A673 (cell line): ENCODE measurements around the gene DNAJC4. TPM values are rescaled to one million over a fixed set of nuclear protein-coding genes. Genes with fewer than 3 reads are reported as not detected.

Experiments
- BruUV-seq: library from RNA; stranded (reverse); fragments of 400-500 nt; replicated peaks from 2 replicates; lab custom pipeline; 2021; lab: Mats Ljungman, UMichigan
- CTCF ChIA-PET: fragments of 300-600 bp; sonication (Branson Sonifier 250); formaldehyde crosslinking; loops from one replicate; lab custom pipeline; 2022; ENCODE audit warnings: antibody characterized with exemption; lab: Charles Lee
- POLR2A ChIA-PET: fragments of 300-600 bp; sonication (Branson Sonifier 250); formaldehyde crosslinking; loops from one replicate; lab custom pipeline; 2022; ENCODE audit warnings: antibody characterized with exemption; ENCODE audit not compliant: low non-redundant PET; lab: Charles Lee
- DNase-seq: peaks from one replicate; pipeline ENCODE4 v3.0.0-alpha.2; 2015; ENCODE audit warnings: low spot score
- H3K27ac ChIP-seq: fragments of 200-600 bp; sonication (generic); 2 replicates; pipeline ENCODE4 v1.5.1; 2016; ENCODE audit warnings: mixed run types, low read depth, mild to moderate bottlenecking, mixed read lengths, antibody characterized with exemption, low read length; ENCODE audit not compliant: poor library complexity, severe bottlenecking
- H3K27me3 ChIP-seq: fragments of 200-600 bp; sonication (generic); replicated peaks from 2 replicates; pipeline ENCODE4 v1.6.1; 2017; ENCODE audit warnings: mixed run types, low read depth, mild to moderate bottlenecking, mixed read lengths, antibody characterized with exemption, low read length; ENCODE audit not compliant: insufficient read depth, poor library complexity
- H3K36me3 ChIP-seq: fragments of 200-600 bp; sonication (generic); 2 replicates; pipeline ENCODE4 v1.6.1; 2016; ENCODE audit warnings: mixed run types, mild to moderate bottlenecking, mixed read lengths, antibody characterized with exemption, low read length; ENCODE audit not compliant: insufficient read depth, poor library complexity, severe bottlenecking
- H3K4me1 ChIP-seq: fragments of 200-600 bp; sonication (generic); 2 replicates; pipeline ENCODE4 v1.6.1; 2017; ENCODE audit warnings: mixed run types, mild to moderate bottlenecking, mixed read lengths, antibody characterized with exemption, low read length; ENCODE audit not compliant: insufficient read depth, poor library complexity, severe bottlenecking
- H3K4me3 ChIP-seq: fragments of 200-600 bp; sonication (generic); 2 replicates; pipeline ENCODE4 v1.5.1; 2016; ENCODE audit warnings: low read depth, mixed run types, mild to moderate bottlenecking, mixed read lengths, low read length; ENCODE audit not compliant: poor library complexity, severe bottlenecking
- H3K9me3 ChIP-seq: fragments of 200-600 bp; sonication (generic); 2 replicates; pipeline ENCODE4 v1.6.1; 2016; ENCODE audit warnings: mixed run types, low read depth, mild to moderate bottlenecking, mixed read lengths, antibody characterized with exemption, low read length; ENCODE audit not compliant: poor library complexity, severe bottlenecking
- CTCF ChIP-seq: fragments of 300-800, 200-600 bp; sonication (generic); conservative IDR thresholded peaks from 2 replicates; pipeline ENCODE4 v1.5.1; 2017; ENCODE audit warnings: low read depth, mild to moderate bottlenecking, antibody characterized with exemption, low read length, moderate library complexity, mixed read lengths
- EZH2 ChIP-seq: fragments of 200-600 bp; sonication (generic); IDR thresholded peaks from 2 replicates; pipeline ENCODE4 v1.6.1; 2017; ENCODE audit warnings: borderline replicate concordance, low read depth, mild to moderate bottlenecking, mixed read lengths, antibody characterized with exemption, low read length; ENCODE audit not compliant: poor library complexity, severe bottlenecking
- intact Hi-C: fragments of 100-400 bp; cut with micrococcal nuclease; formaldehyde crosslinking; loops from one replicate; pipeline ENCODE4 v1.10.0; 2022; ENCODE audit not compliant: unreplicated experiment
- total RNA-seq: library from RNA; stranded (reverse); gene quantifications from 2 replicates; pipeline ENCODE4 v1.2.3, GENCODE V29; 2021

DNAJC4 gene
- total RNA-seq, 1 experiment from 2014 or later: 20.2 TPM

- ChIA-PET CTCF (interaction anchor here (0.9 kb wide), 1 partner anchor 10 kb away, joined by 3 read pairs; the partner anchor contains the start of gene PLCB3), POLR2A (no interaction called here)
- no peak overlapping the region for H3K4me3 ChIP-seq
- peaks cover 72% of the 10 kb centered on the region for H3K36me3 ChIP-seq
- H3K9me3 ChIP-seq: no peaks in the 10 kb centered on the region
- intact Hi-C loops: no loop called here
- no peaks in the 10 kb centered on the region for H3K4me1 ChIP-seq
- TF ChIP-seq EZH2: no peak
- no peak for TF ChIP-seq CTCF
- no peak overlapping the region for H3K27ac ChIP-seq
- BruUV-seq: no TSS peak
- H3K27me3 ChIP-seq: no peaks in the 10 kb centered on the region
- DNase-seq: no peak
These were observed 31.3 kb downstream of the DNAJC4 start for GRCh38 chr11:64261556-64262080.

DNA sequence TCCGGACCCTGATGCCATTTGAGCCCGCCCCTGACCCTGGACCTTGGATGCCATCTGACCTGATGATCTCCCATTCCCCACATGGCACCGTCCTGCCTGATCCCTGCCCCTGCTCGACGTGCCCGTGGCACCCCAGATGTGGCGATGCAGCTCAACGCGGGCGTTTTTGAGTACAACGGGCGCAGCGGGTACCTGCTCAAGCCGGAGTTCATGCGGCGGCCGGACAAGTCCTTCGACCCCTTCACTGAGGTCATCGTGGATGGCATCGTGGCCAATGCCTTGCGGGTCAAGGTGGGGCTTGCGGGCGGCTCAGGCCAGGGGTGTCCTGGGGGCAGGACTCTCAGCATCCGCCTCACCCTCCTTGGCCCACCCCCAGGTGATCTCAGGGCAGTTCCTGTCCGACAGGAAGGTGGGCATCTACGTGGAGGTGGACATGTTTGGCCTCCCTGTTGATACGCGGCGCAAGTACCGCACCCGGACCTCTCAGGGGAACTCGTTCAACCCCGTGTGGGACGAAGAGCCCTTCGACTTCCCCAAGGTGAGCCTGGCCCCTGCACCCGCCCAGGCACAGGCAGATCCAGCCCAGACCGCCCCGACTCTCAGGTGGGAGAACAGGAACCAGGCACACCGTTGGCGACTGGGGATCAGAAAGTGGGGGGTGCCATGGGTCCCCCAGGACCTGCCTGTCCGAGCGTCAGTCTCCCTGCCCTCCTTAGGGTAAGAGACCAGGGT is 32.1 kb downstream of the DNAJC4 start:
- Histone ChIP-seq H3K4me3 (no peak overlapping the region), H3K27ac (no peak overlapping the region), H3K9me3 (no peaks in the 10 kb centered on the region), H3K4me1 (no peaks in the 10 kb centered on the region), H3K27me3 (no peaks in the 10 kb centered on the region), H3K36me3 (peaks cover 68% of the 10 kb centered on the region)
- ChIA-PET POLR2A (no interaction called here), CTCF (no interaction called here)
- no TSS peak for BruUV-seq
- DNase-seq: no peak
- intact Hi-C loops: no loop called here
- TF ChIP-seq EZH2: no peak
- TF ChIP-seq CTCF: no peak

GRCh38 chr11:64263021-64263946 is 32.9 kb downstream of the DNAJC4 start:
- TF ChIP-seq CTCF (no peak), EZH2 (no peak)
- Histone ChIP-seq H3K36me3 (peaks cover 66% of the 10 kb centered on the region), H3K9me3 (no peaks in the 10 kb centered on the region), H3K4me3 (no peak overlapping the region), H3K27ac (no peak overlapping the region), H3K4me1 (peaks cover 2% of the 10 kb centered on the region), H3K27me3 (no peaks in the 10 kb centered on the region)
- intact Hi-C loops: no loop called here
- DNase-seq: no peak
- BruUV-seq: no TSS peak
- CTCF ChIA-PET: interaction anchor here (0.5 kb wide), 1 partner anchor 78 kb away, joined by 3 read pairs; the partner anchor contains the start of gene STIP1
- POLR2A ChIA-PET: no interaction called here
